GM12892 (cell line): Measurements from ENCODE around the gene CSAD.

Source experiments
- POLR2A ChIP-seq: IDR thresholded peaks from 2 replicates; pipeline ENCODE4 v1.6.1; 2011; ENCODE audit warnings: low read depth, low read length, control low read depth
- POLR2AphosphoS5 ChIP-seq: IDR thresholded peaks from 2 replicates; pipeline ENCODE4 v1.6.1; 2011; ENCODE audit warnings: low read depth, low read length, control low read depth
- TAF1 ChIP-seq: IDR thresholded peaks from 2 replicates; pipeline ENCODE4 v1.6.1; 2011; ENCODE audit warnings: low read depth, mild to moderate bottlenecking, control low read depth, low read length, borderline replicate concordance

GRCh38 chr12:53208877-53209463, 28.2 kb upstream of the CSAD start:
- TF ChIP-seq POLR2AphosphoS5, result peak; percentile 67
- peak; percentile 54; the same call in 1 of the 2 replicates for TF ChIP-seq POLR2A
- TF ChIP-seq TAF1, result no peak
